ENCODE results near the gene CDO1. TPM values are rescaled to one million over a fixed set of nuclear protein-coding genes. Genes with fewer than 3 reads are reported as not detected.

CDO1 gene
- polyA plus RNA-seq, 1 donor (not counting 4 experiments of a cell fraction or from before 2014, with no cell fraction given) = not detected

DNA sequence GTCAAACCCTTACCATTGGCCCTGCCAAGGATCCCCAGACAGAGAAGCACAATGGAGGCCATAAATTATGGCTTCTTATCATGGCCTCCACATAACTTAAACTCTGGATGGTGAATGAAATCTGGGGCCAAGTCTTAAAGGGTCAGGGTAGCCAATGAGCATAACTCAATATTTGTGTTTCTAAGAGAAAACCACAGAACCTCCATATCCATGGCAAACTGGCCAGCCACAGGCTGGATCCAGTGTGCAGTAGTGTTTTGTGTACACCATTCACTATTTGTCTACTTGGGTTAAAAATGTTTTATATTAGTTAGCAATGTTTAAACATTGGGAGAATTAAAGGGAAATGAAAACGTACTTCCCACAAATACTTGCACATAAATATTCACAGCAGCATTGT, 60.8 kb downstream of the CDO1 start:
- H3K4me2 ChIP-seq (ENCODE audit: control insufficient read depth, extremely low read depth, insufficient read depth, low read depth, low read length) = no peak overlapping the region
- dilution Hi-C loops (cut with MboI; ENCODE audit: extremely low pct_ligation_motif_present, low sequenced_read_pairs) = no loop called here
- H3K27me3 ChIP-seq (ENCODE audit: control insufficient read depth, extremely low read depth, insufficient read depth, low read length) = no peaks in the 10 kb centered on the region
- H3K36me3 ChIP-seq (ENCODE audit: control insufficient read depth in 2 of 2, extremely low read depth in 1 of 2, insufficient read depth in 2 of 2, low read length in 2 of 2) = no peaks in the 10 kb centered on the region
- DNase-seq (ENCODE audit: low read depth, low spot score) = no peak
- H3K9me3 ChIP-seq (ENCODE audit: control insufficient read depth, low read depth, low read length) = no peaks in the 10 kb centered on the region
- TF ChIP-seq, protein P1, sequence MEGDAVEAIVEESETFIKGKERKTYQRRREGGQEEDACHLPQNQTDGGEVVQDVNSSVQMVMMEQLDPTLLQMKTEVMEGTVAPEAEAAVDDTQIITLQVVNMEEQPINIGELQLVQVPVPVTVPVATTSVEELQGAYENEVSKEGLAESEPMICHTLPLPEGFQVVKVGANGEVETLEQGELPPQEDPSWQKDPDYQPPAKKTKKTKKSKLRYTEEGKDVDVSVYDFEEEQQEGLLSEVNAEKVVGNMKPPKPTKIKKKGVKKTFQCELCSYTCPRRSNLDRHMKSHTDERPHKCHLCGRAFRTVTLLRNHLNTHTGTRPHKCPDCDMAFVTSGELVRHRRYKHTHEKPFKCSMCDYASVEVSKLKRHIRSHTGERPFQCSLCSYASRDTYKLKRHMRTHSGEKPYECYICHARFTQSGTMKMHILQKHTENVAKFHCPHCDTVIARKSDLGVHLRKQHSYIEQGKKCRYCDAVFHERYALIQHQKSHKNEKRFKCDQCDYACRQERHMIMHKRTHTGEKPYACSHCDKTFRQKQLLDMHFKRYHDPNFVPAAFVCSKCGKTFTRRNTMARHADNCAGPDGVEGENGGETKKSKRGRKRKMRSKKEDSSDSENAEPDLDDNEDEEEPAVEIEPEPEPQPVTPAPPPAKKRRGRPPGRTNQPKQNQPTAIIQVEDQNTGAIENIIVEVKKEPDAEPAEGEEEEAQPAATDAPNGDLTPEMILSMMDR (optimal IDR thresholded peaks at IDR 0.05 in 1 of 3, IDR thresholded peaks at IDR 0.05 in 1 of 3, conservative IDR thresholded peaks at IDR 0.05 in 1 of 3; ENCODE audit: extremely low read depth in 1 of 3, insufficient read depth in 2 of 3, low read length in 3 of 3) = no peak
- TF ChIP-seq EZH2 (IDR thresholded peaks at IDR 0.05; ENCODE audit: low read length) = no peak
- H3K4me3 ChIP-seq (ENCODE audit: control insufficient read depth in 2 of 3, extremely low read depth in 1 of 3, insufficient read depth in 2 of 3, low read depth in 1 of 3, low read length in 3 of 3) = no peak overlapping the region
- FAIRE-seq = no peak
- no peaks in the 10 kb centered on the region for H3K4me1 ChIP-seq (ENCODE audit: control insufficient read depth, extremely low read depth, insufficient read depth, low read length)
- H3K27ac ChIP-seq (ENCODE audit: control insufficient read depth, insufficient read depth, low read length) = no peak overlapping the region
- H3K79me2 ChIP-seq (ENCODE audit: control insufficient read depth, insufficient read depth, low read length) = no peaks in the 10 kb centered on the region
- no peak overlapping the region for H2AFZ ChIP-seq (ENCODE audit: control insufficient read depth, low read length)
- no peak overlapping the region for H3K9ac ChIP-seq (ENCODE audit: control insufficient read depth, extremely low read depth, insufficient read depth, low read length)
- no peaks in the 10 kb centered on the region for H4K20me1 ChIP-seq (ENCODE audit: control insufficient read depth, extremely low read depth, insufficient read depth, low read length)
- H3K9me1 ChIP-seq (ENCODE audit: control insufficient read depth, extremely low read depth, insufficient read depth, low read length) = no peaks in the 10 kb centered on the region

Small RNA genes within 50 kb of the gene (small RNA-seq; reads per million reads assigned to genes)
- 0 to 0.50 (median 0.40) reads per million in 3 experiments for gene RNU2-49P (ENCODE audit: insufficient read length in 3 of 3, low read depth in 3 of 3, low replicate concordance in 1 of 3)

Other genes starting within 250 kb of the CDO1 start
- gene TICAM2, start 214.2 kb downstream of the CDO1 start, polyA plus RNA-seq = 0.06 TPM in 1 of 3 replicates, not detected in the others
- 38.2 to 77.9 TPM (median 58.8 TPM) in 3 replicates for gene TMED7, start 190.6 kb downstream of the CDO1 start, polyA plus RNA-seq
- 43.9 to 90.7 TPM (median 60.7 TPM) in 3 replicates for gene ATG12, start 24.9 kb upstream of the CDO1 start, polyA plus RNA-seq
- gene AP3S1, start 25.3 kb upstream of the CDO1 start, polyA plus RNA-seq = 72.4 to 153 TPM (median 77.4 TPM) in 3 replicates
- 0.05 to 0.23 TPM (median 0.08 TPM) in 3 replicates for gene LVRN, start 145.8 kb upstream of the CDO1 start, polyA plus RNA-seq
- gene ARL14EPL, start 215.8 kb upstream of the CDO1 start, polyA plus RNA-seq = not detected in 3 replicates